Measurements from ENCODE around the gene RELL1. TPM values are rescaled to one million over a fixed set of nuclear protein-coding genes. Genes with fewer than 3 reads are reported as not detected.

RELL1 gene
- polyA plus RNA-seq, 1 of the 3 experiments (the other 2 are of a cell fraction), result 4.5 TPM

DNA sequence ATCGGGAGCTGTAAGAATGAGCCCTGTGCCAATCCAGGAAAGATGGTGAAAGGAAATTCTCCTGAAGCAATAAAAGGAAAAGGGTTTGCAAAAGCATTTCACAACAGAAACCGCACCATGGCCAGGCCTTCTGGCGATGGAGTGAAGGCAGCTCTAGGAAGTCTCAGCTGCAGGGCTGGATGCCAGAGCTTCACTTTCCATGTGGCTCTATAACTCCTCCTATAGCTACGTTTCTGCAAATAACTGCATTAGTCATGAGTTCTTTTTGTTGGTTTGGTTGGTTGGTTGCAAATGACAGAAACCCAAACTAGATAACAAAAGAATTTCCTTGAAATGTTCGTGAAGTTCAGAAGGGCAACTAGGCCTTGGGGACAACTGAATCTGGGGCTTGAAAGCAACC lies 84.6 kb downstream of the RELL1 start:
- WGBS (ENCODE audit: low lambda C conversion rate), result 66% methylated on average over 5 of the region's 5 CpGs
- H3K79me2 ChIP-seq (ENCODE audit: insufficient read depth), result no peaks in the 10 kb centered on the region
- H3K4me3 ChIP-seq (ENCODE audit: low read depth in 2 of 2, low read length in 1 of 2), result no peak overlapping the region
- DNase-seq, result no peak
- peaks cover 4% of the 10 kb centered on the region for H3F3A ChIP-seq (replicated peaks; ENCODE audit: insufficient read depth)
- no peaks in the 10 kb centered on the region for H3K9me3 ChIP-seq
- TF ChIP-seq YY1 (IDR thresholded peaks at IDR 0.05; ENCODE audit: low read depth) (no peak), SIN3A (IDR thresholded peaks at IDR 0.05; ENCODE audit: borderline replicate concordance, low read depth, low read length) (no peak), GATA2 (CRISPR knock-in tag; IDR thresholded peaks at IDR 0.05) (no peak), MXI1 (IDR thresholded peaks at IDR 0.05; ENCODE audit: low read depth, low read length) (no peak), POLR2AphosphoS5 (IDR thresholded peaks at IDR 0.05; ENCODE audit: low read depth, low read length) (no peak), FOSL2 (IDR thresholded peaks at IDR 0.05; ENCODE audit: borderline replicate concordance, low read depth) (no peak), ELF1 (IDR thresholded peaks at IDR 0.05) (no peak), MEF2A (IDR thresholded peaks at IDR 0.05; ENCODE audit: borderline replicate concordance, low read depth) (no peak), FOXM1 (IDR thresholded peaks at IDR 0.05; ENCODE audit: low read depth) (no peak), TCF12 (IDR thresholded peaks at IDR 0.05) (no peak), GABPA (IDR thresholded peaks at IDR 0.05; ENCODE audit: low read depth) (no peak)
- TF ChIP-seq, protein P1, sequence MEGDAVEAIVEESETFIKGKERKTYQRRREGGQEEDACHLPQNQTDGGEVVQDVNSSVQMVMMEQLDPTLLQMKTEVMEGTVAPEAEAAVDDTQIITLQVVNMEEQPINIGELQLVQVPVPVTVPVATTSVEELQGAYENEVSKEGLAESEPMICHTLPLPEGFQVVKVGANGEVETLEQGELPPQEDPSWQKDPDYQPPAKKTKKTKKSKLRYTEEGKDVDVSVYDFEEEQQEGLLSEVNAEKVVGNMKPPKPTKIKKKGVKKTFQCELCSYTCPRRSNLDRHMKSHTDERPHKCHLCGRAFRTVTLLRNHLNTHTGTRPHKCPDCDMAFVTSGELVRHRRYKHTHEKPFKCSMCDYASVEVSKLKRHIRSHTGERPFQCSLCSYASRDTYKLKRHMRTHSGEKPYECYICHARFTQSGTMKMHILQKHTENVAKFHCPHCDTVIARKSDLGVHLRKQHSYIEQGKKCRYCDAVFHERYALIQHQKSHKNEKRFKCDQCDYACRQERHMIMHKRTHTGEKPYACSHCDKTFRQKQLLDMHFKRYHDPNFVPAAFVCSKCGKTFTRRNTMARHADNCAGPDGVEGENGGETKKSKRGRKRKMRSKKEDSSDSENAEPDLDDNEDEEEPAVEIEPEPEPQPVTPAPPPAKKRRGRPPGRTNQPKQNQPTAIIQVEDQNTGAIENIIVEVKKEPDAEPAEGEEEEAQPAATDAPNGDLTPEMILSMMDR (IDR thresholded peaks at IDR 0.05), result no peak
- TF ChIP-seq, protein P2, sequence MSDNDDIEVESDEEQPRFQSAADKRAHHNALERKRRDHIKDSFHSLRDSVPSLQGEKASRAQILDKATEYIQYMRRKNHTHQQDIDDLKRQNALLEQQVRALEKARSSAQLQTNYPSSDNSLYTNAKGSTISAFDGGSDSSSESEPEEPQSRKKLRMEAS (IDR thresholded peaks at IDR 0.05; ENCODE audit: low read depth), result no peak
- TF ChIP-seq, protein P3, sequence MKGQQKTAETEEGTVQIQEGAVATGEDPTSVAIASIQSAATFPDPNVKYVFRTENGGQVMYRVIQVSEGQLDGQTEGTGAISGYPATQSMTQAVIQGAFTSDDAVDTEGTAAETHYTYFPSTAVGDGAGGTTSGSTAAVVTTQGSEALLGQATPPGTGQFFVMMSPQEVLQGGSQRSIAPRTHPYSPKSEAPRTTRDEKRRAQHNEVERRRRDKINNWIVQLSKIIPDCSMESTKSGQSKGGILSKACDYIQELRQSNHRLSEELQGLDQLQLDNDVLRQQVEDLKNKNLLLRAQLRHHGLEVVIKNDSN (IDR thresholded peaks at IDR 0.05; ENCODE audit: borderline replicate concordance, low read depth), result no peak
- peaks cover 4% of the 10 kb centered on the region in 2 experiments; a peak in 1 of 4 replicates for H3K4me1 ChIP-seq (ENCODE audit: control insufficient read depth in 1 of 2, insufficient read depth in 2 of 2, low read depth in 1 of 2, low read length in 1 of 2)
- ChIA-PET CTCF (interaction anchor here (0.7 to 9.6 kb wide), 7 partner anchors 13 to 434 kb away, joined by 3 to 201 read pairs (median 15); no protein-coding TSS in a partner anchor), POLR2A (no interaction called here)
- H2AFZ ChIP-seq (ENCODE audit: low read depth), result no peak overlapping the region
- no peaks in the 10 kb centered on the region for H3K36me3 ChIP-seq (replicated peaks in 1 of 2; ENCODE audit: control insufficient read depth in 1 of 2, insufficient read depth in 2 of 2, low read length in 1 of 2)
- H4K20me1 ChIP-seq (ENCODE audit: insufficient read depth), result no peaks in the 10 kb centered on the region
- no peak overlapping the region for H3K4me2 ChIP-seq
- H3K9ac ChIP-seq, result no peak overlapping the region
- H3K9me2 ChIP-seq, result no peaks in the 10 kb centered on the region
- no peak overlapping the region for H3K27ac ChIP-seq (ENCODE audit: low read depth in 2 of 2, low read length in 1 of 2)
- H3K27me3 ChIP-seq (ENCODE audit: insufficient read depth), result no peaks in the 10 kb centered on the region

DNA sequence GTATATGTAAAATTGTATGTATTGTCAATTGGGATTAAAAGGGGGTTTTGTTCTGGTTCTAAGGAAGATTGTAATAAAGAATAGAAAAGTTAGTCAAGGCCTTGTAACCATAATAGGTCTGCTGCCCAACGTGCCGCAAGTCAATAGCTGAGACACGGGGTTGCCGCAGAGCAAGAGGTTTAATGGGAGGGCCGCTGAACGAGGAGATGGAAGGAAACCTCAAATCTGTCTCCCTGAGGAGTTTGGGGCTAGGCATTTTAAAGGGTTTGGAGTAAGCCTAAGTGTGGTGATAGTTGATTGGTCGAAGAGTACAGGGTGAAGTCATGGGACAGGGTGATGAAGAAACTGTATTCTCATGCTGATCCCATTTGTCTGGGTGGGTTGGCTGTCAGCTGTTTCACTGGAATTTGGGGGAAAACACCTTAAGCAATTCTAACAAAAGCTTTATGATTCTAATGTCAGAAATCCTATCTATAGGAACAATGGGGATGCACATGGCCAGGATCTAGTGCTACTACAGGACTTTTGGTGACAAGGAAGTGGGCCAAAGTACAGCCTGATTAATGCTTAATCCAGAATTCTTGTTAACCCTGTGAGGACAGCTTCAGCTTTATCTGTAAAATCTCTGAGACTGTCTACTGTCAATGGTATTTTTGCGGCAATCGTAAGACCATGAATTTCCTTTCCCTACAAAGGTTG lies 86.9 kb downstream of the RELL1 start:
- H3K9me2 ChIP-seq, result no peaks in the 10 kb centered on the region
- peaks cover 2 to 4% of the 10 kb centered on the region in 2 experiments; a peak in 1 of 4 replicates for H3K4me1 ChIP-seq (ENCODE audit: control insufficient read depth in 1 of 2, insufficient read depth in 2 of 2, low read depth in 1 of 2, low read length in 1 of 2)
- peaks cover 2% of the 10 kb centered on the region for H3F3A ChIP-seq (replicated peaks; ENCODE audit: insufficient read depth)
- H3K27ac ChIP-seq (ENCODE audit: low read depth in 2 of 2, low read length in 1 of 2), result no peak overlapping the region
- CTCF ChIA-PET, result interaction anchor here (1.6 to 9.6 kb wide), 3 partner anchors 15 to 197 kb away, joined by 4 to 201 read pairs (median 55); no protein-coding TSS in a partner anchor
- H3K36me3 ChIP-seq (replicated peaks in 1 of 2; ENCODE audit: control insufficient read depth in 1 of 2, insufficient read depth in 2 of 2, low read length in 1 of 2), result no peaks in the 10 kb centered on the region
- H3K4me3 ChIP-seq (ENCODE audit: low read depth in 2 of 2, low read length in 1 of 2), result no peak overlapping the region
- no peaks in the 10 kb centered on the region for H4K20me1 ChIP-seq (ENCODE audit: insufficient read depth)
- no peaks in the 10 kb centered on the region for H3K9me3 ChIP-seq
- H3K27me3 ChIP-seq (ENCODE audit: insufficient read depth), result no peaks in the 10 kb centered on the region
- no peaks in the 10 kb centered on the region for H3K79me2 ChIP-seq (ENCODE audit: insufficient read depth)
- POLR2A ChIA-PET, result no interaction called here
- no peak overlapping the region for H2AFZ ChIP-seq (ENCODE audit: low read depth)
- H3K4me2 ChIP-seq, result no peak overlapping the region
- DNase-seq, result no peak
- H3K9ac ChIP-seq, result no peak overlapping the region
- 89% methylated on average over 9 of the region's 9 CpGs for WGBS (ENCODE audit: low lambda C conversion rate)
- TF ChIP-seq, protein P4, sequence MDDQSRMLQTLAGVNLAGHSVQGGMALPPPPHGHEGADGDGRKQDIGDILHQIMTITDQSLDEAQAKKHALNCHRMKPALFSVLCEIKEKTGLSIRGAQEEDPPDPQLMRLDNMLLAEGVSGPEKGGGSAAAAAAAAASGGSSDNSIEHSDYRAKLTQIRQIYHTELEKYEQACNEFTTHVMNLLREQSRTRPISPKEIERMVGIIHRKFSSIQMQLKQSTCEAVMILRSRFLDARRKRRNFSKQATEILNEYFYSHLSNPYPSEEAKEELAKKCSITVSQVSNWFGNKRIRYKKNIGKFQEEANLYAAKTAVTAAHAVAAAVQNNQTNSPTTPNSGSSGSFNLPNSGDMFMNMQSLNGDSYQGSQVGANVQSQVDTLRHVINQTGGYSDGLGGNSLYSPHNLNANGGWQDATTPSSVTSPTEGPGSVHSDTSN (IDR thresholded peaks at IDR 0.05), result no peak
- TF ChIP-seq, protein P5, sequence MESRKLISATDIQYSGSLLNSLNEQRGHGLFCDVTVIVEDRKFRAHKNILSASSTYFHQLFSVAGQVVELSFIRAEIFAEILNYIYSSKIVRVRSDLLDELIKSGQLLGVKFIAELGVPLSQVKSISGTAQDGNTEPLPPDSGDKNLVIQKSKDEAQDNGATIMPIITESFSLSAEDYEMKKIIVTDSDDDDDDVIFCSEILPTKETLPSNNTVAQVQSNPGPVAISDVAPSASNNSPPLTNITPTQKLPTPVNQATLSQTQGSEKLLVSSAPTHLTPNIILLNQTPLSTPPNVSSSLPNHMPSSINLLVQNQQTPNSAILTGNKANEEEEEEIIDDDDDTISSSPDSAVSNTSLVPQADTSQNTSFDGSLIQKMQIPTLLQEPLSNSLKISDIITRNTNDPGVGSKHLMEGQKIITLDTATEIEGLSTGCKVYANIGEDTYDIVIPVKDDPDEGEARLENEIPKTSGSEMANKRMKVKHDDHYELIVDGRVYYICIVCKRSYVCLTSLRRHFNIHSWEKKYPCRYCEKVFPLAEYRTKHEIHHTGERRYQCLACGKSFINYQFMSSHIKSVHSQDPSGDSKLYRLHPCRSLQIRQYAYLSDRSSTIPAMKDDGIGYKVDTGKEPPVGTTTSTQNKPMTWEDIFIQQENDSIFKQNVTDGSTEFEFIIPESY (IDR thresholded peaks at IDR 0.05; ENCODE audit: borderline replicate concordance, low read depth), result no peak
- TF ChIP-seq FOXM1 (IDR thresholded peaks at IDR 0.05; ENCODE audit: low read depth) (no peak), MEF2A (IDR thresholded peaks at IDR 0.05; ENCODE audit: borderline replicate concordance, low read depth) (no peak), POLR2AphosphoS5 (IDR thresholded peaks at IDR 0.05; ENCODE audit: low read depth, low read length) (no peak), SMC3 (IDR thresholded peaks at IDR 0.05; ENCODE audit: low read depth, low read length) (no peak), YY1 (IDR thresholded peaks at IDR 0.05; ENCODE audit: low read depth) (no peak), RAD21 (IDR thresholded peaks at IDR 0.05; ENCODE audit: low read length) (no peak), NRF1 (IDR thresholded peaks at IDR 0.05; ENCODE audit: low read depth, low read length) (no peak), NFIC (IDR thresholded peaks at IDR 0.05; ENCODE audit: borderline replicate concordance) (no peak), TEAD4 (IDR thresholded peaks at IDR 0.05; ENCODE audit: borderline replicate concordance, insufficient read depth) (no peak)
